HEK293 (cell line): ENCODE data around the gene ARMH4.

Experiments used
- CTCF ChIA-PET: fragments of 350-600 bp; formaldehyde crosslinking; extraction: SDS; loops from one replicate; lab custom pipeline; 2021; ENCODE audit warnings: antibody characterized with exemption; lab: Yijun Ruan, JAX
- POLR2A ChIA-PET: fragments of 300-600 bp; formaldehyde crosslinking; extraction: SDS; loops from one replicate; lab custom pipeline; 2020; ENCODE audit warnings: antibody characterized with exemption, inconsistent platforms; lab: Yijun Ruan, JAX
- H3K27ac ChIP-seq: fragments of 200-500 bp; sonication (Bioruptor generic); 2 replicates; pipeline ENCODE4 v1.5.1; 2014; ENCODE audit warnings: low read depth, low read length, control low read depth, inconsistent platforms; ENCODE audit errors: extremely low read depth
- H3K36me3 ChIP-seq, 2 experiments: fragments of 200-500 bp in 1 of 2; sonication (Bioruptor generic) in 1 of 2; 1 replicate in 1 of 2; 2 replicates in 1 of 2; pipeline ENCODE4 v1.5.1; 2014 to 2017; ENCODE audit warnings: inconsistent platforms in 2 of 2, low read length in 2 of 2; ENCODE audit not compliant: control insufficient read depth in 2 of 2, insufficient read depth in 1 of 2
- H3K4me1 ChIP-seq: fragments of 200-500 bp; sonication (Bioruptor generic); 2 replicates; pipeline ENCODE4 v1.5.1; 2014; ENCODE audit warnings: mild to moderate bottlenecking, low read length, inconsistent platforms; ENCODE audit not compliant: control insufficient read depth, insufficient read depth
- H3K4me3 ChIP-seq: 2 replicates; pipeline ENCODE4 v1.5.1; 2011; ENCODE audit warnings: low read depth, mild to moderate bottlenecking, control low read depth, low read length, moderate library complexity
- H3K9me3 ChIP-seq: fragments of 200-500 bp; sonication (Bioruptor generic); 2 replicates; pipeline ENCODE4 v1.5.1; 2014; ENCODE audit warnings: low read depth, low read length, inconsistent platforms; ENCODE audit not compliant: control insufficient read depth, insufficient read depth
- BCL11A ChIP-seq: fragments of 450-650 bp; formaldehyde crosslinking; IDR thresholded peaks from 2 replicates; pipeline ENCODE4 v1.5.1; 2016; ENCODE audit warnings: low read depth, missing biosample characterization, missing genetic modification characterization
- IKZF3 ChIP-seq: fragments of 450-650 bp; IDR thresholded peaks from 2 replicates; pipeline ENCODE4 v1.5.0; 2018; ENCODE audit warnings: missing biosample characterization, mild to moderate bottlenecking, missing genetic modification characterization, moderate library complexity
- PATZ1 ChIP-seq: fragments of 450-650 bp; formaldehyde crosslinking; IDR thresholded peaks from 2 replicates; pipeline ENCODE4 v1.5.1; 2016; ENCODE audit warnings: missing biosample characterization, missing genetic modification characterization
- PRDM2 ChIP-seq: fragments of 450-650 bp; formaldehyde crosslinking; IDR thresholded peaks from 2 replicates; pipeline ENCODE4 v1.5.1; 2016; ENCODE audit warnings: missing biosample characterization, missing genetic modification characterization, borderline replicate concordance
- ZBTB44 ChIP-seq: fragments of 450-650 bp; IDR thresholded peaks from 2 replicates; pipeline ENCODE4 v1.5.1; 2018; ENCODE audit warnings: missing biosample characterization, mild to moderate bottlenecking, missing genetic modification characterization
- ZNF121 ChIP-seq: fragments of 450-650 bp; formaldehyde crosslinking; IDR thresholded peaks from 2 replicates; pipeline ENCODE4 v1.5.1; 2016; ENCODE audit warnings: missing biosample characterization, missing genetic modification characterization
- ZNF132 ChIP-seq: fragments of 450-650 bp; formaldehyde crosslinking; IDR thresholded peaks from 2 replicates; pipeline ENCODE4 v1.5.1; 2017; ENCODE audit warnings: missing biosample characterization, missing genetic modification characterization, borderline replicate concordance
- ZNF211 ChIP-seq: fragments of 450-650 bp; formaldehyde crosslinking; IDR thresholded peaks from 2 replicates; pipeline ENCODE4 v1.5.1; 2016; ENCODE audit warnings: low read depth, missing biosample characterization, missing genetic modification characterization
- ZNF239 ChIP-seq: fragments of 450-650 bp; formaldehyde crosslinking; IDR thresholded peaks from 2 replicates; pipeline ENCODE4 v1.5.1; 2016; ENCODE audit warnings: missing biosample characterization, missing genetic modification characterization
- ZNF341 ChIP-seq: fragments of 450-650 bp; formaldehyde crosslinking; IDR thresholded peaks from 2 replicates; pipeline ENCODE4; 2016; ENCODE audit warnings: low read depth, missing biosample characterization, missing genetic modification characterization
- ZNF518A ChIP-seq: fragments of 450-650 bp; formaldehyde crosslinking; conservative IDR thresholded peaks from 2 replicates; pipeline ENCODE4 v1.5.1; 2016; ENCODE audit warnings: low read depth, missing biosample characterization, missing genetic modification characterization
- ZNF561 ChIP-seq: fragments of 450-650 bp; IDR thresholded peaks from 2 replicates; pipeline ENCODE4 v1.5.1; 2018; ENCODE audit warnings: missing biosample characterization, missing genetic modification characterization, borderline replicate concordance
- ZNF624 ChIP-seq: fragments of 450-650 bp; formaldehyde crosslinking; IDR thresholded peaks from 2 replicates; pipeline ENCODE4 v1.5.1; 2017; ENCODE audit warnings: missing biosample characterization, missing genetic modification characterization
- ZNF768 ChIP-seq: fragments of 450-650 bp; formaldehyde crosslinking; IDR thresholded peaks from 2 replicates; pipeline ENCODE4 v1.5.1; 2018; ENCODE audit warnings: missing biosample characterization, mild to moderate bottlenecking, missing genetic modification characterization

ARMH4 gene

GRCh38 chr14:58150243-58150805 lies 1.7 kb downstream of the ARMH4 start:
- POLR2A ChIA-PET = no interaction called here
- no peak for TF ChIP-seq ZNF518A (tag by site-specific recombination)
- no peak for TF ChIP-seq PATZ1
- TF ChIP-seq ZNF239 (tag by site-specific recombination) = no peak
- TF ChIP-seq IKZF3 (tag by site-specific recombination) = no peak
- no peak for TF ChIP-seq BCL11A
- TF ChIP-seq ZNF561 (tag by site-specific recombination) = no peak
- no peak for TF ChIP-seq ZNF341 (tag by site-specific recombination)

GRCh38 chr14:58149196-58149595 lies 2.8 kb downstream of the ARMH4 start:
- no peak for TF ChIP-seq ZBTB44 (tag by site-specific recombination)
- TF ChIP-seq ZNF121 (tag by site-specific recombination) = no peak
- no peak for TF ChIP-seq ZNF624 (tag by site-specific recombination)
- no peak for TF ChIP-seq PRDM2 (tag by site-specific recombination)
- no peak for TF ChIP-seq ZNF768 (tag by site-specific recombination)
- TF ChIP-seq ZNF211 (tag by site-specific recombination) = no peak
- no peak for TF ChIP-seq ZNF132
- TF ChIP-seq, all 188 proteins: peak for 0
- CTCF ChIA-PET = no interaction called here
- no peaks in the 10 kb centered on the region for H3K36me3 ChIP-seq

More at GRCh38 chr14:58150243-58150805, 1.7 kb downstream of the ARMH4 start:
- Histone ChIP-seq H3K4me1 (no peaks in the 10 kb centered on the region), H3K4me3 (no peak overlapping the region), H3K9me3 (no peaks in the 10 kb centered on the region), H3K27ac (no peak overlapping the region), H3K36me3 (no peaks in the 10 kb centered on the region)
- CTCF ChIA-PET = interaction anchor here (1.1 kb wide), 1 partner anchor 62 kb away, joined by 3 read pairs; no protein-coding TSS in a partner anchor

More at GRCh38 chr14:58149196-58149595, 2.8 kb downstream of the ARMH4 start:
- POLR2A ChIA-PET = interaction anchor here (0.5 kb wide), 1 partner anchor 286 kb away, joined by 4 read pairs; no protein-coding TSS in a partner anchor
- no peaks in the 10 kb centered on the region for H3K4me1 ChIP-seq
- no peak overlapping the region for H3K4me3 ChIP-seq
- H3K9me3 ChIP-seq = no peaks in the 10 kb centered on the region
- no peak overlapping the region for H3K27ac ChIP-seq
